GM12801 (cell line): Measurements from ENCODE around the gene LINC00237.

ENCODE experiments used
- TF ChIP-seq, protein P1 (sequence below): IDR thresholded peaks from one replicate; pipeline ENCODE4 v1.5.1; 2011; ENCODE audit warnings: control low read depth; ENCODE audit not compliant: insufficient read length; ENCODE audit errors: extremely low read depth

LINC00237 gene

DNA sequence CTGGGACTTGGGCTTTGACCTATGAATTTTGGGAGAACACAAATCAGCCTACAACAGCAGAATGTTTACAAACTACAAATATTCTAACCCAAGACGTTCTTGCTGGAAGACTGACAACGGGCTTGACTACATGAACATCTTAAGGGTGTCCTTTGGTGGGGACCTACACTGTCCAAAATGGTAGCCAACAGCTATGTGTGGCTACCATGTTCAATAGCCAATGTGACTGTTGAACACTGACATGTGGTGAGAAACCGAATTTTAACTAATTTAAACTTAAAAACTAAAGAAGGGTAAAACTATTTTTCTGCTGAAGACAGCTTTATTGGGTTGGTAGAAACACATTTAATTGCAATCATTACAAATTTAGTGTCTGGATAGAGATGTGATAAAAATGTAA is 30.1 kb downstream of the LINC00237 start:
- TF ChIP-seq, protein P1, sequence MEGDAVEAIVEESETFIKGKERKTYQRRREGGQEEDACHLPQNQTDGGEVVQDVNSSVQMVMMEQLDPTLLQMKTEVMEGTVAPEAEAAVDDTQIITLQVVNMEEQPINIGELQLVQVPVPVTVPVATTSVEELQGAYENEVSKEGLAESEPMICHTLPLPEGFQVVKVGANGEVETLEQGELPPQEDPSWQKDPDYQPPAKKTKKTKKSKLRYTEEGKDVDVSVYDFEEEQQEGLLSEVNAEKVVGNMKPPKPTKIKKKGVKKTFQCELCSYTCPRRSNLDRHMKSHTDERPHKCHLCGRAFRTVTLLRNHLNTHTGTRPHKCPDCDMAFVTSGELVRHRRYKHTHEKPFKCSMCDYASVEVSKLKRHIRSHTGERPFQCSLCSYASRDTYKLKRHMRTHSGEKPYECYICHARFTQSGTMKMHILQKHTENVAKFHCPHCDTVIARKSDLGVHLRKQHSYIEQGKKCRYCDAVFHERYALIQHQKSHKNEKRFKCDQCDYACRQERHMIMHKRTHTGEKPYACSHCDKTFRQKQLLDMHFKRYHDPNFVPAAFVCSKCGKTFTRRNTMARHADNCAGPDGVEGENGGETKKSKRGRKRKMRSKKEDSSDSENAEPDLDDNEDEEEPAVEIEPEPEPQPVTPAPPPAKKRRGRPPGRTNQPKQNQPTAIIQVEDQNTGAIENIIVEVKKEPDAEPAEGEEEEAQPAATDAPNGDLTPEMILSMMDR = no peak

DNA sequence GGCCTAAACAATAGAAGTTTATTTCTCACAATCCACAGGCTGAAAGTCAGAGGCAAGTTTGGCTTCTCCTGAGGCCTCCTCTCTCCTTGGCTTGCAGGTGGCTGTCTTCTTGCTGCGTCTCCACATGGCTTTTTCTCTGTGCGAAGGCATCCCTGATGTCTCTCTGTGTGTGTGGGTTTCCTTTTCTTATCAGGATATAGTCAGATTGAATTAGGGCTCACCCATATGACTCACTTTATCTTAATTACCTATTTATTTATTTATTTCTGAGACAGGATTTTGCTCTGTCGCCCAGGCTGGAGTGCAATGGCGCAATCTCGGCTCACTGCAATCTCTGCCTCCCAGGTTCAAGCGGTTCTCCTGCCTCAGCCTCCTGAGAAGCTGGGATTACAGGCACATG is 30.7 kb downstream of the LINC00237 start:
- TF ChIP-seq, protein P1 = no peak

DNA sequence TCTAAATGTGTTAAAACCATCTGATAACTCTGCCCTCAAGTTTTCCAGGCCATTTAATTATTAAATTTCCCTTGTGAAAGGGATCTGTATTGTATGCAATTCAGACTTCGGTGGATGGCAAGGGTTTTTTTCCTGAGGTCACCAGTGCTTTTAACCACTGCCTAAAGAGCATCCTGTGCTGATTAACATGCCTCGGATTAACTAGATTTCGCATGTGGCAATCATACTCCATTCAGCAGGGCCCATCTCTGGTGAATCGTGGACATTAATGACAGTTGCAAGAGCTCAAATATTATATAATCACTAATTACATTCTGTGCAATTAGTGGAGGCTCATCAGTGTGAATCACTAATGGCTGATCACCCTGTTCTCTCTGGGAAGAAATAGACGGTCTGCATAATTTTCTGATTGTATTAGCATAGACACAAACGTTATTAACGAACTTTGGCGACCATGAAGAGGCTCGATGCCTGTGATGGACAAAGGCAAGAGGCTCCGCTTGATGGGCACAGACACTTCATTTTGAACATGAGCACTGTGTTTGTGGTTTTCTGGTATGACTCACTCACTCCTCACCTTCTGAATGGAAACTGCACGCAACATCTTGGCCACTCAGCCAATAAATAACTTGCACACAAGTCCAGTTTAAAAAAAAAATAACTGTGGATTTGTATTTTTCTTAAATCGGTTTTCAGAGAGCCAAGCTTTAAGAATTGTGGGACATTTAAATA is 31.4 kb downstream of the LINC00237 start:
- TF ChIP-seq, protein P1 = no peak

DNA sequence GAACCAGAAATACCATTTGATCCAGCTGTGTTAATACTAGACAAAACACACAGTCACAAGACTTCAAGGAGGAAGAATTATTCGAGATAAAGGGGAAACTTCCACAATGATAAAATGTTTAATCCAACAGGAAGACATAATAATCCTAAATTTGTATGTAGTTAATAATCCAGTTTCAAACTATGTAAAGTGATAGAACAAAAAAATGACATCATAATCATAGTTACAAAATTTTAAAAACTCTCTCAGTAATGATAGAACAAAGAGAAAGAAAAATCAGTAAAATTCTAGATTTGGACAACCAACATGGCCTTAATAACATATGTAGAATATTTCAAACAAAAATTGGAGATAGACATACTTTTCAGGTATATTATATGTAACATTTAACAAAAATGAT is 38.9 kb downstream of the LINC00237 start:
- TF ChIP-seq, protein P1 = no peak

DNA sequence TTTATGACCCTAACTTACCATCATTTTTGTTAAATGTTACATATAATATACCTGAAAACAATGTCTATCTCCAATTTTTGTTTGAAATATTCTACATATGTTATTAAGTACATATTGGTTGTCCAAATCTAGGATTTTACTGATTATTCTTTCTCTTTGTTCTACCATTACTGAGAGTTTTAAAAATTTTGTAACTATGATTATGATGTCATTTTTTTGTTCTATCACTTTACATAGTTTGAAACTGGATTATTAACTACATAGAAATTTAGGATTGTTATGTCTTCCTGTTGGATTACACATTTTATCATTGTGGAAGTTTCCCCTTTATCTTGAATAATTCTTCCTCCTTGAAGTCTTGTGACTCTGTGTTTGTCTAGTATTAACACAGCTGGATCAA is 41.2 kb downstream of the LINC00237 start:
- TF ChIP-seq, protein P1 = no peak

DNA sequence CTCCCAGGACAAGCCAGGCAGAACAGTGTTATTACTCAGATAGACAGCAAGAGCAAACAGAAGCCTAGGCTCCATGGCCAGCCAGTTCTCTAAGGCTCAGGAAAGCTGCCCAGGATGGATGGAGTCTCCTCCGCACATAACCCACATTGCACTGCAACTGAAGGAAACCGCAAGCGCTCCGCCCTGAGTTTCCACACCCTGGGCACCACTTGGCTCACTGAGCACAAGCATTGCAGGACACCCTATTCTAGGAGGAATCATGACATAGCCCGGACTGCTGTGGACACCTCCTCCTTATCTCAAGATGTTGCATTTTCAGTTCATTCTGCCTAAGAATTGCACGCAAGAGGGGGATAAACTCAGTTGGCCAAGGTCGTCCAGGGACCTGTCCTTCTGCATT is 42.9 kb downstream of the LINC00237 start:
- TF ChIP-seq, protein P1 = no peak

DNA sequence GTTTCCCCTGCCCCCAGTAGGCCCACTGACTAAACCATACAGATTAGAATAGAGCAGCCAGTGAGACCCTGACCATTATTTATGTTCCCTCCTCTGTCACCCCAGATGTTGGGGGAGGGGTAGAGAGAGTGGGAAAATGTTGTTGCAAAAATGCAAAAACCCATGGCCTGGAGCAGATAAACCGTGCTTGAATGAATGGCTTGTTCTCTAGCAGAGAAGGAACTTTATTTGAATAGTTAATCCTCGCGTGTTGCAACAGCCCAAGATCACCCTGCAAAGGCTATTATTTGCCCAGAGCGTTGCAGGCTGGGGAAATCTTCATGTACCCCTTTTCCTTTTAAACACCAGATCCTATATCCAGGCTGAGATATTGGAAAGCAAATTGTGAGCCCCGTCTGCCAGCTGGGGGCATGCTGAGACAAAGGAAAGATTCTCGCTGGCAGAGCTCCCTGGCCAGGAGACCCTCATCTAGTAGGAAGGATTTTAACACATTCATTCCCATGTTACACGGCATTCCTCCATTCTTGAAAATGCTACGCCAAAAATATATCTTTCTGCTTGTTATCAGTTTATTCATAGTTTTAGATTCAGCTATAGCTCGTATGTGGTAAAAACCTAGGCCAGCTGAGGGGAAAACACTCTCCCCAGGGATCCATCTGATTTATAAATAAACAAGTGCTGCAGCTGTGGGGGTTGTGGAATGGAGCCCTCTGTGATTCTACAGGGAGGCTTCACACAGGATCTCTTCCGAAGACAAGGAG is 53.0 kb downstream of the LINC00237 start:
- TF ChIP-seq, protein P1 = no peak
